NCI-H82 treated with DMSO at 0.1 percent for 48 hours (cell line): ENCODE results near the gene HMG20A.
"Not testable (repeated sequence)": the region's sequence is repeated elsewhere in the genome, so short reads cannot be mapped to it uniquely, and the experiment has no call there.

Experiments used
- DNase-seq: peaks from one replicate; lab custom pipeline; 2025; ENCODE audit not compliant: unreplicated experiment; lab: John Stamatoyannopoulos, UW

The HMG20A gene

DNA sequence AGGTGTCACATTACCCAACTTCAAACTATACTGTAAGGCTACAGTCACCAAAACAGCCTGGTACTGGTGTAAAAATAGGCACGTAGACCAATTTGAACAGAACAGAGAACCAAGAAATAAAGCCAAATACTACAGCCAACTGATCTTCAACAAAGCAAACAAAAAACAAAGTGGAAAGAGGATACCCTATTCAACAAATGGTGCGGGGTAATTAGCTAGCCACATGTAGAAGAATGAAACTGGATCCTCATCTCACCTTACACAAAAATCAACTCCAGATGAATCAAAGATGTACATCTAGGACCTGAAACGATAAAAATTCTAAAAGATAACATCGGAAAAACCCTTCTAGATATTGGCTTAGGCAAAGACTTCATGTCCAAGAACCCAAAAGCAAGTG, 13.8 kb upstream of the HMG20A start:
- no peak for DNase-seq

DNA sequence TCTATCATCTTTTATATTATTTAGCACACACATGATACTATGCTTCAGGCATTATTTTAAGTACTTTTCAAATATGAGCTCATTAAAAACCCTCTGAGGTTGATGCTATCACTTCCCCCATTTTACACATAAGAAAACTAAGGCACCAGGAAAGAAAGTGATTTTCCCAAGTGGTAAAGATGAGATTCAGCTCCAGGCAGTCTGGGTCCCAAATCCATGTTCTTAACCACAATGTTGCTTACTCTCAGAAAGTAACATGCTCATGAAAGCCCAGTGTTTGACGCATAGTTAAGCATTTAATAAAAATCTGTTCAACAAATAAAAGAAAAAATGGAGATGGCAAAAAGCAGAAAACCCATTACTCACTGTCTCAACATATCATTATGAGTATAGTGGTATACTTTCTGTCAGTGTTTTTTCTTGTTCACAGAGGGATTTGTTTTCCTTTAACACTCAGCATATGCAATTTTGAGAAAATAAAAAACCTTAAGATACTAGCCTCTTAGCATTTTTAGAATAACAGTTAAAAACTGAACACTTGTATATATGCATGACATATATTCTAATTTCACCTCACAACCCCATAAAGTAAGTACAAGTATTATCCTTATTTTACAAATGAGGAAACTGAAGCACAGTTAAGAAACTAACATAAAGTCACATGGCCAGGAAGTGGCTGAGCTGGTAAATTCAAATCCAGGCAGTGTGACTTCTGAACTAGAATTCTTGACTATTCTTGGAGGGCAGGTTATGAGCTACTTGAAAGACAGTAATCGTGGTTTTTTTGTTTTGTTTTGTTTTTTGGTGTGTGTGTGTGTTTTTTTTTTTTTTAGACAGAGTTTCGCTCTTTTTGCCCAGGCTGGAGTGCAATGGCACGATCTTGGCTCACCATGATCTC, 11.2 kb upstream of the HMG20A start:
- no peak for DNase-seq

DNA sequence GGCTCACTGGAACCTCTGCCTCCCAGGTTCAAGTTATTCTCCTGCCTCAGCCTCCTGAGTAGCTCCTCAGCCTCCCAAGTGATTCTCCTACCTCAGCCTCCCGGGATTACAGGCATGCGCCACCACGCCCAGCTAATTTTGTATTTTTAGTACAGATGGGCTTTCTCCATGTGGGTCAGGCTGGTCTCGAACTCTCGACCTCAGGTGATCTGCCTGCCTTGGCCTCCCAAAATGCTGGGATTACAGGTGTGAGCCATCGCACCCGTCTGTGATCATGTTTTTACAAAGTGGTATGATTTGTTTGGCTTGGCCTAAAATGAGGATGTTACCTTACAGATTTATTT, 10.6 kb upstream of the HMG20A start:
- DNase-seq = not testable (repeated sequence)

DNA sequence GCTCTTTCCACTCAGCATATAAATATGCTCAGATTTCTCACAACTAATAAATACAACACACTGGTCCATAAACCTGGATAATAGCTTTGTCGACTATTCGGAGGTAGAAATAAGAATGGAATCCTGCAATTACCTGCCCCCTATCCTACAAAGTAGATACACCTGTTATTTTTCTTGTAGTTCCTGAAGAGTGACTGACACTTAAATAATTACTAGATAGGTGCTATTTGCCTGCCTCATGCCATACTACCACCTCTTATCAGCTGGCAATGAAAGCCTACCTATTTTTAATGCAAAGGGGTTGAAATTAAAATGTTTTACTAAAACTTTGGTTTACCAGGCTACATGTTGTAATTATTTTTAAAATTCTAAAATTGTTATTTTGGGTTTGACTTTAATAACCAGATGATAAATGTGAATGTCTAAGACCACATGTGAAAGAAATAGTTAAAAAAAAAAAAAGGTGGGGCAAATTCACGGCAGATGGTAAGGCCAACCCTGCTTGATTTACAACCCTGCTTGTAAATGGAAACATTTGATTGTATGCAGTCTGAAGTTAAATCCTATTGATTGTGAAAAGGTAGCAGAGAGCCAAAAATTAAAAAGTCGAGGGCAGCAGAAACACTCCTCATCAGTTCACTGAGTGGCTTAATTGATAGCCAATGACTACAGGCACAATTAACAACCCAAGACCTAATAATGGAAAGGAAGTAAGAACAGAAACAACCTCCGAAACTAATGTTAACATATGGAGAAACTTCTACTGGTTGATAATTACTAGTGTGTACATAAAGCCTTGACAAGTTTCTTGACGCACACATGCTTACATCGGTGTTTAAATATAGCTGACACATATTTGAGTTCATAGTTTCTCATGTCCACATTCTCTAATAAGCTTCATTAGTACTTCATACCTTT, 9.7 kb upstream of the HMG20A start:
- peak; percentile 30 for DNase-seq

DNA sequence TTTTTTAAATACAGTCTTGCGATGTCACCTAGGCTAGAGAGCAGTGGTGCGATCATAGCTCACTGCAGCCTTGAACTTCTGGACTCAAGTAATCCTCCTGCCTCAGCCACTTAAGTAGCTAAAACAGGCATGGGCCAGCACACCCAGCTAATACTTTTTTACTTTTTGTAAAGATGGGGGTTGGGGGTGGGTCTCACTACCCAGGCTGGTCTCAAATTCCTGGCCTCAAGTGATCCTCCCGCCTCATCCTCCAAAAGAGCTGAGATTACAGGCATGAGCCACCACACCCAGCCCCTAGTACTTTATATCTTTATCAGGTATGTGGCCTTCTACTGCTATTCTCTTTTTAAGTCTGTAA, 9.1 kb upstream of the HMG20A start:
- no peak for DNase-seq

DNA sequence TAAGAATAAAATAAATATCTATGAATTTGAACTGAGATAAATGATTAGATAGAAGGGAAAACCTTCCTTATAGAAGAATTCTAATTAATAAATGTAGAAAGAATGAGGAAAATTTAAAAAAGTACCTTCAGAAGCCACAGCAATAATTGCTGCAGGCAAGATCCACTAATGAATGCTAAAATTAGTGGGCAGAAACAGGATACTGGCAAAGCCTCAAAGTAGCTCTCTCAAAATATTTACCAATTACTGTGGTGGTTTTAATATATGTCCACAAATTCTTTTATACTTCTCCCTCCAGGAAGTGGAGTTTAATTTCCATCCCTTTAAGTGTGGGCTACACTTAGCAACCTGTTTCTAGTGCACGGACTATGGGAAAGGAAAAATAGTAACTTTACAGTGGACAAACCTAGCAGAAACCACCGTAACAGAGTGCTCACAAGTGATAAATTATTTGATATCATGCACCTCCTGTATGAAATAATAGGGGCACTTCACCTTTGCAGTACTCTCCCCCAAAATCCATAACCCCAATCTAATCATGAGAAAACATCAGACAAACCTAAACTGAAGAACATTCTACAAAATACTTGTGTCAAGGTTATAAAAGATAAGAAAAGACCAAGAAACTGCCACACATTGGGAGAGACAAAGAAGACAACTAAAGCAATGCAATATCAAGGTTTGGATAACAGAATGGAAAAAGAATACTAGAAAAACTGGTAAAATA, 7.6 kb upstream of the HMG20A start:
- DNase-seq = no peak

DNA sequence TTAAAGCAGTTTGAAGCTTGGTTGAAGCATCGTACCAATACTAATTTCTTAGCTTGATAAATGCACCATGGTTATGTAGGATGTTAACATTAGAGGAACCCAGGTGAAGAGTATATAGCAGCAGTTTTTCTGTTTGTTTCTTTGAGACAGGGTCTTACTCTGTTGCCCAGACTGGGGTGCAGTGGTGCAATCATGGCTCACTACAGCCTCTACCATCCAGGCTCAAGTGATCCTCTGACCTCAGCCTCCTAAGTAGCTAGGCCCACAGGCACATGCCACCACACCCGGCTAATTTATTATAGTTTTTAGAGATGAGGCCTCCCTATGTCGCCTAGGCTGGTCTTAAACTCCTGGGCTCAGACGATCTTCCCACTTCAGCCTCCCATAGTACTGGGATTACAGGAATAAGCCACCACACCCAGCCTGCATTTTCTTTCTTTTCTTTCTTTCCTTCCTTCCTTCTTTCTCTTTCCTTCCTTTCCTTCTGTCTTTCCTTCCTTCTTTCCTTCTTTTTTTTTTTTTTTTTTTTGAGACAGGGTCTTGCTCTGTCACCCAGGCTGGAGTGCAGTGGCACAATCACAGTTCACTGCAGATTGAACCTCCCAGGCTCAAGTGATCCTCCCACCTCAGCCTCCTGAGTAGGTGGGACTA, 6.9 kb upstream of the HMG20A start:
- DNase-seq = no peak

DNA sequence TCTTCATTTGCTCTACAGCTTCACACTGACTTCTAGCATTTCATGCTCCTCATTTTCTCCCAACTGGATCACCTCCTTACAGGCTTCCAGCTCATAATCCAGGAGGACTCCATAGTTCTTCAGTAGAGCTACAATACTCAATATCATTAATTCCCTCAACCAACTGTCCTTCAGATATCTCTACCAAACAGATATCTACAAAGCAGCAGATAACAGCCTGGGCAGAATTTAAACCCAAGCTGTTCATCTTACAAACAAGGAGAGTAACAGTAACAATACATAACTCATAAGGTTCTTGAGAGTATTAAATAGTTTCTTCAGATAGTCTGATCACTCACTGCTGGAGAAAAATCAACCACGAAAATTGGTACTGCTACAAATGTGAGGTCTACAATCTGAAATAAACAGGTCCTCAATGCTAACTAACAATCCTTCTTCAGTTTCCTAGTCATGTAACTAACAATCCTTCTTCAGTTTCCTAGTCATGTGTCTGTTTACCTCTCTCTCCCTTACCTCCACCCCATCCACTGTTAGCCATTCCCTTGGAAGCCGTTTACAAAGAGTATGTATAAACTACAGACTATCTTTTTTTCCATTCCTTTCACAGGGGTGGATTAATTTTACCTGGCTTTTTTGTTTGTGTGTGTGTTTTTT, 5.8 kb upstream of the HMG20A start:
- DNase-seq = no peak

DNA sequence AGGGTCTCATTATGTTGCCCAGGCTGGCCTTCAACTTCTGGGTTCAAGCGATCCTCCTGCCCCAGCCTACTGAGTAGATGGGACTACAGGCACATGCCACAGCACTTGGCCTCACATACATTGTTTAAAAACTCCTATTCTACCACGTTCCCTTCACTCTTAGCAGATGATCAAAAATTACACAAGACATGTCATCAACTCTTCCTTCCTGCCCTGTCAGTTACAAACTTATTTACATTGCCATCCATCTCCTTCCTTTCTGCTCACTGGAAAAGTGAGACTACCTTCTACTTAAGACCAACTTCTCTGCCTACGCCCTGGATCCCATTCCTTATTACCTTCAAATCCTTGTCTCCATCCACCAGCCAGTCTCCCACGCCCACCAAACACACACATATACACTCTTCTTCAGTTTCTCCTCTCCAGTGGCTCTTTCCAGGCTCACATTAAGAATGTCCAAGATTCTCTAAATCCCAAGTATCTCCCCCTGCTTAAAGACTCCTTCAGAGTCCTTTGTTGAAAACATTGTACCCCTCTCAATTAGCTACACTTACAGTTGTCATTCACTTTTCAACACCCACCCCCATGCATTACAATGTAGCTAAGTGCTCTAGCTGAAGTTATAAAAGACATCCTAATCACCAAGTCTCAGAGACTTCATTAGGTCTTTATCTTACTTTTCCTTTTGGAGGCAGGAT, 5.1 kb upstream of the HMG20A start:
- DNase-seq = no peak

DNA sequence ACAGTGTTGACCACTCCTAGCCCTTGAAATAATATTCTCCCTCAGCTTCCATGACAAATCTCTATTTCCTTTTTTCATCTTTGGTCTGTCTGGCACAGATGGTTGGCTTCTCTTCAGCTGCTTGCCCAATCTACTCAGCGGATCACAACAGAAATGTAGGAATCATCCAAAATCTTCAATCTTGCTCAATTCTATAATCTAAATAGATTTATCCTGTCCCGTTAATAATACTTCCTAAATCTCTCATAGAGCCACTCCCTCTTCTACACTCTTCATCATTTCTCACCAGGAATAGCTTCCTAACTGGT, 4.6 kb upstream of the HMG20A start:
- no peak for DNase-seq

DNA sequence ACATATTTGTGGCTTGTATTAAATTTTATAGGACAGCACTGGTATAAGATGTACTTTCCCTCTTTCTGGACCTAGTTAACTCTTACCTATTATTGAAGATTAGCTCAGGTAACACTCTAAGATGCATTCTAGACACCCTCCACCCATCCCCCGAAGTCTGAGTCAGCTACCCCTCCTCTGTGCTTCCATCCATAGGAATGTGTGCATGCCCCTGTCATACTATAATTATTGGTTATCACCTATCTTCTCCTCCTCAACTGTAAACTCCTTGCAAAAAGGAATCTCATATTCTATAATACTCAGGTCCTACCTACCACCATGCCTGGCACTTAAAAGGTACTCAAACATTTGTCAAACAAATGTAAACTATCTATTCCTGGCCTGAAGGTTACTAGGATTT, 3.7 kb upstream of the HMG20A start:
- DNase-seq = no peak

DNA sequence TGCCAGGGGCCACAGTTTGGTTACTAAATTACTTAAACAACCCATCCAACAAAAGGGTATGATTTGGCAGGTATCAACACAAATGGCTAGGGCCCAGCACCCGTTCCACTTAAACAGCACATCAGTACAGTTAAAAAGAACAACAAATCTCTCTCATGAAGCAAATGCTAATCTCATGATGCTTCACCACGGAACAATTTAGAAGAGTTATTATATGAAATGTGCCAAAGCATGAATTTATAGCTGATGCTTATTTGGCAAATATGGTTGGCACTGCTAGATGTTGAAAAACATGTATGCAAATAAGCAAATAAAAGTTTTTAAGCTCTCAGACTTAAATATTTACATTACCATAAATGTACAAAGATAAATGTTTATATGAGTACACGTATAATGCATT, 3.1 kb upstream of the HMG20A start:
- no peak for DNase-seq

DNA sequence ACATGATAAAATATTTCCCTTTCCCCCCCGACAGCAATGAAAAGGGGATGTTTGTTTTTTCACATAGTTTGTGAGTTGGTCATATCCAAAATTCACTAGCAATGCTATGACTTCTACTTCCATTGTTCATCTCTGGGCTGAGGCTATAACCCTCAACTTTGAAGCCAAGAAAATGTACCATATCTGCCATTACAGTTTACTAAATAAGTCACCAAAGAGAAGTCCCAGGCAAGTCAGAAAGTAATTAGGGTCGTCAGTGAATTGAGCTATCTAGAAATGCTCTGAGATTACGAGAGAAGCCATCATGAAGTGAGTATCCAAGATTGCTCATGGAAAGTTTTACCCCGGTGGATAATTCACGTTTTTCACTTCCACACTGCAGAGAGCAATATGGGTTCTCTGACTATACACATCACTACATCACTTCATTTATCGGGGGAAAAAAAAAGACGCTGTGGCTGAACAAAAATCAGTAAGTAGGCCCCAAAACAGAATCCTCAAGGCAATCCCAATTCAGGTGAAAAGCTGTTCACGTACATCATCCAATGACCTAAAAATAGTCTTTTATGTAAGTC, 2.2 kb upstream of the HMG20A start:
- no peak for DNase-seq

DNA sequence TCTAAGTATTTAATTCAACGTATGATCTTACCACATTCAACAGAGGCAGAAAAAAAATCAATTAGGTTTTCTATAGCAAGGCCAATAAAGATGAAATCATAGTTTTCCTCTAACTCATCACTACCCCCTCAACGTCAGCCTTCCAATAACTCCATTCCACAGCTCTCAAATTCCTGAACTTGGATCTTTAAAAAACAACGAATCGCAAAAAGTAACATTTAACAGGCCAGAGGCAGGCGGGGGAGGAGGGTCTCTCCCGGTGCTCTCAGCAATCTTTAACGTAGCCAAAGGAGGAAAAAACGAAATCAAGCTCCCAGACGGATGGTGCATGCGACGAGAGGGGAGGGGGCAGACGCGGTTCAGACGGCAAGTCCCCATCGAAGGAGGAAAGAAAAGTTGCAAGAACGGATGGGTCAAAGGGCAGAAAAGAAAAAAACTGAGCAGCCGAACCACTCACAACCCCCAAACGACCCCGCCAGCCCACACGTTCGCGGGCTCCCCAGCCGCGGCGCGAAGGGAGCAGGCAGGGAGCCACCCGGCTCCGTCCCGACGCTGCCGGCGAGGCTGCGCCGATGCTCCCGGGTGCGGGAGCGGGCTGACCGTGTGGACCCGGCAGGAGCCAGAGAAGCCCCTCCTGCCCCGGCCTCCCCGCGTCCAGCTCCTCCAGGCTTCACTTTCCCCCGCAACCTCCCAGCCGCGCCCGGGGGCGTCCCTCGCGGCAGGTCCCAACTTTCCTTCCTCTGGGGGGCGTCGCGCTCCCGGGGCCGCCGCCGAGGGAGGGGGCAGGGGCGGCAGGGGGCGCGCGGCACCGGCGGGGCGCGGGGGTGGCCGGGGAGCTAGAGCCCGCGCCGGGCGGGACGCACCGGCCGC, 1.5 kb upstream of the HMG20A start:
- DNase-seq = no peak

DNA sequence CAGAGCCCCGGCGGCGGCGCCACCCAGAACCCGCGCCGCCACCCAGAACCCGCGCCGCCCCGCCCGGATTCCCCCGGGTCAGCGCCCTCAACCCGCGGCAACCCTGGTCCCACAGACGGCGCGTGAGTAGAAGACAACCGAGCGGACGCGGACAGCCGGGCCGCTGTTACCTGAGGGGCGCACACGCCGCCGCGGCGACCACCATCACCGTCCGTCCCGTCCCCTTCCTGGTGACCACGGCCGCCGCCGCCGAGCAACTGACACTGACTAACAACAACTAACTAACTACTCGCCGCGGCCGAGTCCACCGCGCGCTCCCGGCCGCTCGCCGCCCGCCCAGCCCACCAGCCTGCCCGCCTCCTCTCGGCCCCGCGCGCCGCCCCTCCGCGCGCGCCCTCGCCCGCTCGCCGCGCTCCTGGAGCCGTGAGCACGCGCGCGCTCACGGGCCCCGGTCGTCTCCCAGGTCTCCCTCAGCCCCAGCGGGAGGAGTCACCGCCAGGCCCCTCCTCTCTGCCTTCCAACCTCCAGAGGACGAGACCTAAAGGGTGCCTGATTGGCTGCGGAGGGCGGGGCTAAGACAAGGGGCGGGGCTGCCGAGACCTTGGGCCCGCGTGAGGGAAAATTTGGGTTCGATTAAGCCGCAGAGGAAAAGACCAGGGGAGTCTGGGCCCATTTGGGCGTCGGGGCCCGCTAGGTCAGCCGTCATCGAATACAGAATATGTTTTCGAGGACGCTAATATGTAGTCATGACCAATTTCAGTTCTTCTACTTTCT, 665 bp upstream of the HMG20A start, which contains the start of gene PEAK1:
Gene PEAK1, minus strand, starts transcription at position 269 of the 774 bp plus-strand sequence. CDS start 238,178 bp downstream, outside the sequence.
- peak; percentile 89 for DNase-seq

DNA sequence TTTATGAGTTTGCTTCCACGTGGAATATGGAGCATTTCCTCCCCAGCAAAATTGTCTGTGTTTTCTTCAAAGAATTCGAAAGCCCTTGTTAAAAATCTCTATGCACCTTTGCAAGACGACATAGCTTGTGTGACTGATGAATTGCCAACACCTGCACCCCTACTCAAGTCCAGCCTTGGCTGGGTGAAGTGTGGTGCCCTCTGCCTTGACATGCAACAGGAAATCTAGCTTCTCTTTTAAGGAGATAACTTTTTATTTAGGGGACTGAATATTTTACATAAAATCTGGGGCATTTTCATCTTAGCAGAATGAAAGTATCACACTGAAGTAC, 647 bp downstream of the HMG20A start:
- no peak for DNase-seq

DNA sequence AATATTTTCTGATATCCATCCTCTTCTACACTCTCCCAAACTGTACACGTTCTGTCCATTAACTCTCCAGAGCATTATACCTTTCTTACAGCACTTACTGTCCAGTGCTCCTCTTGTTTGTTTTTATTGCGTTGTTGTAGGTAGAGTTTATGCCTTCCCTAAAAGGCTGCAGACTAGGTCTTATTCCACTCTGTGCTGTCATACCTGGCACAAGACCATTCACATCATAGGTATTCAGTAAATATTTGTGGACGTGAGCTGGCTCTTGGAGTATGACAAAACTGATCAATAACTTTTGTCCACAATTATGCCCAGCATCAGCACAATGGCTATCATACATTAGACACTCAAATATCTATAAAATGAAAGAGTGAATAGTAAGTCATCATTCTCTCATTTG, 4.4 kb downstream of the HMG20A start:
- no peak for DNase-seq

DNA sequence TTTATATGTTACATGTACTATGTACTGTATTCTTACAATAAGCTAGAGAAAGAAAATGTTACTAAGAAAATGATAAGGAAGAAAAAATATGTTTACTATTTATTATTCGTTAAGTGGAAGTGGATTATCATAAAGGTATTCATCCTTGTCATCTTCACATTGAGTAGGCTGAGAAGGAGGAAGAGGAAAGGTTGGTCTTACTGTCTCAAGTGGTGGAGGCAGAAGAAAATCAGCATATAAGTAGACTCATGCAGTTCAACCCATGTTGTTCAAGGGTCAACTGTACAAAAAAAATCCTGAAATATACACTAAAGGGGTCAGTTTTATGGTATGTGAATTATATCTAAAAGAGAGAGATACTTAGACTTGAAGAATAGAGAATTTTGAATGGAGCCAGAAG, 5.7 kb downstream of the HMG20A start:
- no peak for DNase-seq
